ENCODE results near the gene GATA3.

GATA3 gene

DNA sequence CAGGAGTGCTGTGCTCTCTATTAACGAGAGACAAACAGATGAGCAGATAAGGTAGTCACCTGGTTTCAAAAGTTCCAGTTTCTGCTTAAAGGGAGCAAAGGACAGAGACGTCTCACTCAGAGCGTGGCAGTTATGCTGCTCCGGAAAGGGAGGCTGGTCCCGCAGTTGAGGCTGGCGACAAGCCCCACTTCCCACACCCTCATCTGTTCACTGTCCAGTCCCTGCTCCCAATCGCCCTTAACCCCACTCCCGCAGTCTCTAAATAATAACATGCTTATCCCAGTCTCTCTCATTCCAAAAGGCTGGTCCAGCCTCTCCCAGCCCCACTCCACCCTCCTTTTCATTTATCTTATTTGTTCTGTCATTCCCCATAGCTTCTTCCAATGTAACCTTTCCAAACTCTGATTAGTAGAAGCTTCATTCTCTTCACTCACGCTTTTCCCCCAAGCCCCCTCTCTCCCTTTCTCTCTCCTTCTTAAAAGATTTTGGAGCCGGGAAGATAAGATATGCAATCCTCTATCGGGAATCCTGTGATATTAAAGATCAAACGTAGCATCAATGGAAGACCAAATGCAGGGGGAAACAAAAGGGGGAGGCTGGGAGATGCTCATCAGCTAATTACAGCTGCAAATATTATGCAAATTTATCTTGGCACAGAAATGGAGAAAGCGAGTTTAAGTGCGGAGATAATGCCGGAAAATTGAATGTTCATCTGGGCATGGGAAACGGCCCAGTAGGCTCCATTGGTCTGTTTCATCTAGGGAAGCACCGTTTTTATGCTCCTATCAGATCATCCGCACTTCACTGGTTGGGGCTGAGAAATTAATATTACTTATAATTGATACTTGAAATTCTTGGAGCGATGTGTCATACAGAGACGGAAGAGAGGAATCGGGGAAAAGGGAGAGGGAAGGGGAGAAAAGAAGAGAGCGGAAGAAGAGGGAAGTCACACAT is 16.3 kb upstream of the GATA3 start:
- no peak for DNase-seq

- DNase-seq: no peak
Measured at GRCh38 chr10:8039321-8039881, 15.1 kb upstream of the GATA3 start.

DNA sequence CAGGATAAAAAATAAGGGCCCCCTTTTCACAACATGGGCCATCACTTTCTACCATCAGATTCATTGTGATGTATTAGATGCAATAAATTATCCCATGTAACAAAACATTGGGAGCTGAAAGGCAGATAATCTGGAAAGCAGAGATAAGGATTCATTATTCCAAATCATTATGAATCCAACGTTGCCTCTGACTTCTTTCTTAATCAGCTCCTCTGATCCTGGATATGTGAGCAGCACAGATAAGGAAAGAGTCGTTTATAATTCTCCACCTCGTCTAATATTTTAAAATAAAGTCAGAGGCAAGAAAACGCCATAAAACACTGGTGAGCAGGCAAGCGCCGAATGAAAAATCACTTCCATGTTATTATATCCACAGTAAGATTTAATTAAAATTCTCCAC is 13.8 kb upstream of the GATA3 start:
- no peak for DNase-seq

GRCh38 chr10:8041284-8041991 is 13.1 kb upstream of the GATA3 start:
- no peak for DNase-seq

DNA sequence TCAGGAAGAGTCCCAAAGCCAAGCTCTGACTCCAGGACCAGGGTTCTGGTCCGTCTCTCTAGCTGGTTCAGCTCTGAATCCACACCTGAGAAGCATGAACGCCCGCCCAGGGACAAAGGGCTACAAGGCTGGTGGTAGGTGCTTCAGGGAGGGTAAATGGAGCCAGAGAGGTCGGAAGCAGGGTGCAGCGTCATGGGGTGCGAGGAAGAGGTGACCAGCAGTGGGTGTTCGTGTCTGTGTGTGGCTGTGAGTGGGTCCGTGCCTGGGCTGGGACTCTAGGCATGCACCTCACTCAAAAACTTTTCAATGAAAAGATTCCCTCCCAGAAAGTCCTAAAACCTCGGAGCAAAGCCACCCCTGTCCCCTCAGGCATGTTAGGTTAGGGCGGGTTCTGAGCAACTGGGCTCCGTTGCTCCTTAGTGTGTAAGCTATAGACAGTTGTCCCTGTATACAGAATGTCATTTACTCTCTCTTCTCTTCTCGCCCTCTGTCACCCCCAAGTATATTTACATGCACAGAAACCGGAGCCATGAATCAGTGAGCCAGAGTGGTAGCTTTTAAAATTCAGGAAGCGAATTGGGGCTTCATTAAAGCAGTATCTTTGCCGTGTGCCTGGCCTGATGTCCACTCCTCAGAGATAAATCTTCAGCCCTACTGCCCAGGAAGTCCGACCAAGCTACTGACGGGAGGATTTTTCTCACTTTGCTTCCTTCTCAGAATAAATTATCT is 12.3 kb upstream of the GATA3 start:
- DNase-seq: no peak

DNA sequence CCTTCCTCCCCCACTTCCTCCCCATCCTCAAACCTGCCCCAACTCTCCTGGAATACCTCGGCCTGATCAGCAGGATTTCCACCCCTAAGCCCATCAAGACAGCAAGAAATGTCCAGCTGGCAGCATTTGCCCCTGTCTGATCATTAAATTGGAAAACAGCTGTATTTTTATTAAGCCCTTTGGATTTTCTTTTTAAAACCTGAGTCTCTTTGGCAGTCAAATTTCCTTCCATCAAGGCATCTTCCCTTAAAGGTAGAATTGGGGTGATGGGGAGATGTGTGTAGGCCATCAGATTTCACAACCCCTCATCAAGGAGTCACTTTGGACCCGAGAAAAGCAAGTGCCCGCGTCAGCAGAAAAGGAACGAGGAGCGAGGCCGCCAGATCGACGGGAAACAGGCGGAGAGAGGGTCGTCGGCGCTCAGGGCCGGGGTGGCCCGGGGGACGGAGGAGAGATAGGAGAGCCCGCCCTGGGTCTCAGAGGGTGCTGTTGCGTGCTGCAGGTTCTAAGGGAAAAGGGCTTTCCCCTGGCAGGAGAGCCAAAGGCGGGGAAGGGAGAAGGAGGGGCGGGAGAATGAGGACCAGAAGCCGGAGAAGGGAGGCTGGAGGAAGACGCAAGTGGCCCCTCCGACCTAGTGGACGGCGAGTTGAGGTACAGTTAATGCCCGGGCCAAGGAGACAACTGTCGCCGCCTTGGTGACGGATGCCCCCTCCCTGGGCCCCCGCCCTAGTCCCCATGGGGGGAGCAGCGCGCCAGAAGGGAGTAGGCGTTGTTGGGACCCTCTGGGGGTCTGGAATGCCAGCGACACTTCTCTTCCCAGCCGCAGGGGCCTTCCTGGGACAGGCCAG is 11.5 kb upstream of the GATA3 start:
- no peak for DNase-seq

DNA sequence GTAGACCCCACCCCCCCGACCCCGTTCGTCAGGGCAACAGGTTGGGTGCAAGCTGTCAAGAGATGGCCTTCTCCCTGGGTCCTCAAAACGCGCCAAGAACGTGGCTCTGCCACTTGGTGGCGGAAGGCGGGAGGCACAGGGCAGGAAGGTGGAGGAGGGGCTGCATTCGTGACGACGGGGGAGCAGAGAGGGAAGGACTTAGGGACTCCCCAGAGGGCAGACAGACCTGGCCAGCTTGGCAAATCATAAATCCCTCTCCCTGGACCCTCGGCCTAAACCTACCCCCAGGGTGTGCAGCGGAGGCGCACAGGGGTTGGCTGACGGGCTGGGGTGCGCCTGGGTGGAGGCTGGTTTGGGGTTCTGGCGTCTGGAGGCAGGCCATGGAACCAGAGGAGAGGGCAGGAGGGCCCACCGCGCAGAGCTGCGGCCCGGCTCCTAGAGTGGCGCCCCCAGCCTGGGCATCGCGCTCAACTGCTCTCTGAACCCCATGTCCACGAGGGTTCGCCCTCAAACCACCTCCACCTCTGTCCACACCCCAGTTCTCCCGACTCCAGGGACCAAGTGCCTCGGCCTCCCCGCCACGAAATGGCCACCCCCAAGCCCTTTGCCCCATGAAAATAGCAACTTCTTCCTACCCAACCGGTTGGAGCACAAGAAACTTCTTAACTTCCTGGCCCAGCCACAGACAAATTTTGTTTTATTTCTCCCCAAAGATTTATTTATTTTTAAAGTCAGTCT is 10.8 kb upstream of the GATA3 start:
- DNase-seq: peak; percentile 33

DNA sequence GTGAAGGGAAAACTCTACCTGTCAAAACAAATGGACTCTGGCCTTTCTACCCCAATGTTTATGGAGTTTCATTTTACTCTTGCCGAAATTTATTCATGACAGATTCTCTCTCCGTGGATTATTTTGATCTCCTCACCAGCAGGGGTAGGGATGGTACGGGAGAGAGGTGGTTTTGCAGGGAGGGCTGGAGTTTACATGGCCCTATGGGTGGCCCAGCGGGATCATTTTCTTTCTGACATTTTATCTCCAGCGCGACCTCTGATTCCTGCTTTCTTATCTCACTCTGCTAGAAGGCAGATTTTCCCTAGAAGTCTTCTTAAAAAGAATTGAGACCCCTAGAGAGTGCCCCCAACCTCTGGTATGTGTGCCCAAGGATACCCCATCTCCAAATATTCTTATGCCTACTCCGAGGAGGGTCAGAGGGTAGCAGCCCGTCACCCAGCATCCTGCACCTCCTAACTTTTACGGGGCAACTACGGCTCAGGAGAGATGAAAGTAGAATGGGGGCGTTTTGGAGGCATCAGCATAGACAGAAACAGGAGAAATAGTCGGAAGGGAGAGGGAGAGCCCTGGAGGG is 10.1 kb upstream of the GATA3 start:
- no peak for DNase-seq

GRCh38 chr10:8044908-8045725 is 9.4 kb upstream of the GATA3 start:
- no peak for DNase-seq

GRCh38 chr10:8045726-8046494 is 8.6 kb upstream of the GATA3 start:
- no peak for DNase-seq

GRCh38 chr10:8047452-8048280 is 6.8 kb upstream of the GATA3 start:
- no peak for DNase-seq

- DNase-seq: peak; percentile 75
Measured at GRCh38 chr10:8048281-8049008, 6.0 kb upstream of the GATA3 start.

- DNase-seq: no peak
Measured at GRCh38 chr10:8049045-8049864, 5.2 kb upstream of the GATA3 start.

DNA sequence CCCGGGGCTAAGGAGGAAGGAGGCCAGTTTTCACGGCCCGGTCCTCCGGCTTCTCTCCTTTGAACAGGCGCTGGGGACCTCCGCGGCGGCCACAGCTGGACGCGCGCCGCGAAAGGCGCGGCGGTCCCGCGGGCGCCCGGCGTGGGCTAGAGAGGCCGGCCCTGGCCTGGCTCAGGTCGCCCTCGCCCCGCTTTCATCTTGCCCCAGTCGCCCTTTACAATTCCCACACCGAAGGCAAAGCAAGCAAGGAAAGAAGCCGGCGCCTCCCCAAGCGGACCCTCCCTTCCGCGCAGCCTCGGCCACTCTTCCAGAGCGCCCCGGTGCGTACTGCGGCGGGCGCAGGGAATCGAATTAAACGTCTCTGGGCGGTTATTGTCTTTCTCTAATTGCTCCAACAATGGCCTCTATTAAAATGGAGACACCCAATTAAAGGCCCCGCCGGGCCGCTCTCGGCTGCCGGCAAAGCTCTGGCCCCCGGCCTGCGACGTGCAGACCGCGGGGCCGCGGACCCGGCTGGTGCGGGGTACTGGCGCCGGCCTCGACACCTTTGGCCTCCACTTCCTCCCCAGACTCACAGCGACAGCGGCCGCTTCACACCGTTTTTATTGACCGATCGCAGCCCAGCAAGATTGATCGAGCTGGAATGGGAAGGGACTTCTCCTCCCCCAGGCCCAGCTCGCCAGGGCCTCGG is 4.5 kb upstream of the GATA3 start:
- DNase-seq: no peak

GRCh38 chr10:8050556-8051108 is 3.9 kb upstream of the GATA3 start:
- no peak for DNase-seq

Data from activated CD4-positive, alpha-beta T cell treated with anti-CD3 and anti-CD28 coated beads, Interleukin-2, amount 50 U/mL, for 16 hours (primary cell).